Fibroblast of villous mesenchyme (primary cell): ENCODE results near the gene MPPED1. TPM values are rescaled to one million over a fixed set of nuclear protein-coding genes. Genes with fewer than 3 reads are reported as not detected.

Experiments
- DNase-seq: peaks from one replicate; pipeline ENCODE4 v3.0.0-alpha.2; 2010; ENCODE audit warnings: low read depth
- H3K4me3 ChIP-seq: 2 replicates; pipeline ENCODE4 v1.5.1; 2011; ENCODE audit warnings: low read depth, mild to moderate bottlenecking, low read length
- total RNA-seq: library from RNA; depleted of rRNA; stranded (reverse); fragments of >200 nt; gene quantifications from 2 replicates; pipeline ENCODE4 v1.2.3, GENCODE V29; 2012
- TF ChIP-seq, protein P1 (sequence below): IDR thresholded peaks from 2 replicates; pipeline ENCODE4 v1.5.1; 2012; ENCODE audit warnings: low read depth, mild to moderate bottlenecking, low read length; ENCODE audit not compliant: insufficient read depth

MPPED1 gene
- total RNA-seq, 1 donor, result not detected

DNA sequence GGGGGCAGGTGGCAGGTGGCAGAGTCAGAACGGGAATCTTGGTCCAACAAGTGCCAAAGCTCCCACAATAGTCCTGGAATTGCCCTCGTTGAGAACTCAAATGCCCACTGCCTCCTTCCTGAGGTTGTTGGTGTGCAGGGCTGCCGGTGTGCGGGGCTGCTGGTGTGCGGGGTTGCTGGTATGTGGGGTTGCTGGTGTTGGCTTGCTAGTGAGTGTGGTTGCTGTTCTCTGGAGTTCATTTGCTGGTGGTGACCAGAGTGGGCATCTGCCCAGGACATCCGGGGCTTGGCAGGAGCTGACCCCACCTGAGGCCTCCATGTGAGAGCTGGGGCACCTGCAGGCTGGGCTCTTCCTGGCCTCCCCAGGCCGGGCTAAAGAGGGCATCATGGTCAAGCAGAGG is 14.0 kb upstream of the MPPED1 start:
- TF ChIP-seq, protein P1, sequence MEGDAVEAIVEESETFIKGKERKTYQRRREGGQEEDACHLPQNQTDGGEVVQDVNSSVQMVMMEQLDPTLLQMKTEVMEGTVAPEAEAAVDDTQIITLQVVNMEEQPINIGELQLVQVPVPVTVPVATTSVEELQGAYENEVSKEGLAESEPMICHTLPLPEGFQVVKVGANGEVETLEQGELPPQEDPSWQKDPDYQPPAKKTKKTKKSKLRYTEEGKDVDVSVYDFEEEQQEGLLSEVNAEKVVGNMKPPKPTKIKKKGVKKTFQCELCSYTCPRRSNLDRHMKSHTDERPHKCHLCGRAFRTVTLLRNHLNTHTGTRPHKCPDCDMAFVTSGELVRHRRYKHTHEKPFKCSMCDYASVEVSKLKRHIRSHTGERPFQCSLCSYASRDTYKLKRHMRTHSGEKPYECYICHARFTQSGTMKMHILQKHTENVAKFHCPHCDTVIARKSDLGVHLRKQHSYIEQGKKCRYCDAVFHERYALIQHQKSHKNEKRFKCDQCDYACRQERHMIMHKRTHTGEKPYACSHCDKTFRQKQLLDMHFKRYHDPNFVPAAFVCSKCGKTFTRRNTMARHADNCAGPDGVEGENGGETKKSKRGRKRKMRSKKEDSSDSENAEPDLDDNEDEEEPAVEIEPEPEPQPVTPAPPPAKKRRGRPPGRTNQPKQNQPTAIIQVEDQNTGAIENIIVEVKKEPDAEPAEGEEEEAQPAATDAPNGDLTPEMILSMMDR, result no peak
- no peak for DNase-seq
- H3K4me3 ChIP-seq, result no peak overlapping the region

DNA sequence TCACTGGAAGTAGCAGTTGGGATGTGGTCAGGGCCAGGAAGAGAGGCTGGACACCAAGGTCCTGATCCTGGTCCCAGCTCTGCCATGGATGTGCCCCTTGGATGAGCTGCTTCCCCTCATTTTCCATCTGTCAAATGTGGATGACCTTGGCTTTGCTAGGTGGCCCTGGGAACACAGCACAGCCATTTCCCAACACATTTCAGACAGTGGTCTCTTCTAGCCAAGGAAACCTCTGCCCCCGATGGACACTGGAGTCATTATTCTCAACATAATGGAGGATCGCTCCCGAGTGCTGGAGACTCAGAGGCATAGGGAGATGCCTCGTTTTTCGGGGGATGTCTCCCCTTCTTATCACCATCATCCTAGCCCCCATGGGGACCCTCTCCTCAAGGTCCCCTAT is 13.6 kb upstream of the MPPED1 start:
- H3K4me3 ChIP-seq, result no peak overlapping the region
- TF ChIP-seq, protein P1, result no peak
- no peak for DNase-seq

DNA sequence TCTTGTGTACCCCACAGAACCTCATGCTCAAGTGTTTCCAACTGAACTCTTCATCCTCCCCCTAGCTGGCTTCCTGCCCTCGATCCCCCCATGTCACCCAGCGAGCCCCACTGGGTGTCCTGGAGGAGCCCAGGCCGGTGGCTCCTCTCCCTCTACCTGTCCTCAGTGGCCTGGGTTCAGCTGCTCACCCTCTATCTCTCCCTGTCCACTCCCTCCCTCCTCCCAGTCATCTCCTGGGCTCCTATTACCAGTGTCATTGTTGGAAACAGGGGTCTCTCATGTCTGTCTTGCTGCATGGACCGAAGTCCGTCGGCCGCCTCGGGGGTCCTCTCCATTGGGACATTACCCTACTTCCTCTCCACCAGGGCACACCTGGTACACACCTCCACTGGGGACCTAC is 12.9 kb upstream of the MPPED1 start:
- DNase-seq, result no peak
- TF ChIP-seq, protein P1, result no peak
- H3K4me3 ChIP-seq, result no peak overlapping the region

DNA sequence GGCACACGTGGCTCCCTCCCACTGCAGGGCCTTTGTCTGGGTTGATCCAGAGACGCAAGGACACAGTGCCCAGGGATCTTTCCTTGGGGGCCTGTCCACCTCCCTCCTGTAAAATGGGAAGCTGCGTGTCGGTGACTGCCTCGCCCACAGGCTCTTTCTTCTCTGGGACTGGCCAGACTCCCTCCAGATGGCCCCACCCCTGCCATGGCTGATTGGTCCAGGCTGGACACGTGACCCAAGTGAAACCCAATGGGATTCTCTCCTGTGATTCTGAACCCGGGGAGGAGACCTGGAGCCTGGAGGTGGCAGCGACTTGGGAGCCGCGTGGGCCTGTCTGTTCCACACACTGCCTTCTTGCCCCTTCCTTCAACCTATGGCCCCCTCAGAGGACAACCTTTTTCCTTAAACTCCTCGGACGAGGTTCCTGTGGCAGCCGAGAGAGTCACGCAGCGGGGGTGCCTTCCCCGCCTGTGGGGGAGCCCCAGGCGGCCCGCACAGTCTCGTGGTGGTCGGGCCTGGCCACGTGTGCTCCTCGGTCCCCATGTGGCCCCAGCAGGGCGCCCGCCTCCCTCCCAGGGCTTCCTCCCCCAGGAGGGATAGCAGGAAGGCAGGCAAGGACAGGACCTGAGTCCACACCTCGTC is 12.4 kb upstream of the MPPED1 start:
- TF ChIP-seq, protein P1, result no peak
- no peak overlapping the region for H3K4me3 ChIP-seq
- no peak for DNase-seq

DNA sequence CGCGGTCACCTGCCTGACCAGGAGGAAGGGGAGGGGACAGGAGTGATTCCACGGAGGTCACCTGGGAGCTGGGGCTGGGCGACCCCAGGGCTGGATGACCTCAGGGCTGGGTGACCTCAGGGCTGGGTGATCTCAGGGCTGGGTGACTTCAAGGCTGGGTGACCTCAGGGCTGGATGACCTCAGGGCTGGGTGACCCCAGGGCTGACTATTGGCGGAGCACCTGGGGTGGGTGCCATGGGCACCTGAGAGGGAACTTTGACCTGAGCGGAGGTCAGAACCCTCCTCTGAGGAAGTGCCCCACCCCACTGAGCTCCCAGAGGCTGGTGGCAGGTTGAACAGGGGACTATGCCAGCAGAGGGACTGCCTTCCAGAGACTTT is 11.8 kb upstream of the MPPED1 start:
- DNase-seq, result no peak
- H3K4me3 ChIP-seq, result no peak overlapping the region
- TF ChIP-seq, protein P1, result no peak

DNA sequence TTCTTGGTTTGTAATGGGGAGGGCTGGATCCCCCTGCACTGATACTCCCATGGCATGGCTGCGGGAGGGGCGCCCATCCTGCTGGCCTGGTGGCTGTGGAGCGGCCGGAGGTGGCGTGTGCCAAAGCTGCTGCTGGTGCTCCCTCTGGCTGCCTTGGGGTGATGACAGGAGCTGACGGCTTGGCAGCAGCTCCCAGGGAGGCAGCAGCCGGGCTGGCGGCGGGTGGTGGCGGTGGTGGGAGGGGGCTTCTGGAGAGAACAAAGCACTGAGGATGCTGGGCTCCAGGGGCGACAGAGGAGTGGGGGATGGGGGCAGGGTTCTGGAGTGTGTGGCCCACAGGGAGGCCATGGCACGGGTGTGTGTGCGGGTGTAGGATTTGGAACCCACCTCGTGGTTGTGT is 11.4 kb upstream of the MPPED1 start:
- H3K4me3 ChIP-seq, result no peak overlapping the region
- DNase-seq, result no peak
- TF ChIP-seq, protein P1, result no peak

DNA sequence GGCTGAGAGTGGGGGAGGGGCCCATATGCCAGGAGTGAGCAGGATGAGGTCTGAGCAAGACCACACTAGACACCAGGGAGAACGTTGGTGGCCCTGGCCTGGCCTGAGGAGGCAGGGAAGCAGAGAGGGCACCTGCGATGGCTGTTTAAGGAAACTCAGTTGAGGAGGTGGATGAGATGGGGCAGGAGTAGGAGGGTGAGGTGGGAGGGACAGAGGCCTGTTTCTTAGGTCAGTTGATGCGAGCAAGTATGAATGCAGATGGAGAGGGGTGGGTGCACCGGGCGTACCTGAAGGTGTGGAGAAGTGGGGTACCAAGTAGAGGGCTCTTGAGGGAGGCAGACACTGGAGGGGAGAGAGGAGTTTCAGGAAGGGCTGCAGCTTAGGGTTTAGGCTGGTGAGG is 10.6 kb upstream of the MPPED1 start:
- TF ChIP-seq, protein P1, result no peak
- no peak overlapping the region for H3K4me3 ChIP-seq
- DNase-seq, result no peak
